Tibial nerve (tissue), 4 donors: ENCODE measurements around the gene TBX20. TPM values are rescaled to one million over a fixed set of nuclear protein-coding genes. Genes with fewer than 3 reads are reported as not detected.
"Not testable (repeated sequence)": the region's sequence is repeated elsewhere in the genome, so short reads cannot be mapped to it uniquely, and the experiment has no call there.

Source experiments
- DNase-seq, 2 donors: peaks; one replicate each; pipeline ENCODE4 v3.0.0-alpha.2; 2019; ENCODE audit warnings: low spot score in 2 of 2
- H3K27ac ChIP-seq, 4 donors: fragments of 200-600 bp; sonication (generic) in 3 of 4; one replicate each; pipeline ENCODE4 v1.5.1; 2017 to 2019; ENCODE audit warnings: mild to moderate bottlenecking in 1 of 4
- H3K27me3 ChIP-seq, 2 donors: fragments of 200-600 bp; sonication (generic) in 1 of 2; one replicate each; pipeline versions ENCODE4 v1.5.1 to v1.6.0; 2017 to 2019
- H3K36me3 ChIP-seq, 3 donors: fragments of 200-600 bp; sonication (generic); one replicate each; pipeline ENCODE4 v1.5.1; 2018 to 2019
- H3K4me1 ChIP-seq, 4 donors: fragments of 200-600 bp; sonication (generic) in 3 of 4; one replicate each; pipeline ENCODE4 v1.5.1; 2017 to 2019
- H3K4me3 ChIP-seq, 4 donors: fragments of 200-600 bp; sonication (generic) in 3 of 4; one replicate each; pipeline ENCODE4 v1.5.1; 2017 to 2019; ENCODE audit warnings: mild to moderate bottlenecking in 1 of 4, moderate library complexity in 1 of 4
- H3K9me3 ChIP-seq, 4 donors: fragments of 200-600 bp; sonication (generic) in 3 of 4; one replicate each; pipeline ENCODE4 v1.5.1; 2017 to 2019
- WGBS, 2 donors: methylation state at CpG; one replicate each; pipeline ENCODE4 v1.1.5; 2018; 5-methylcytosine and 5-hydroxymethylcytosine counted together
- total RNA-seq, 4 donors: library from RNA; depleted of rRNA; stranded (reverse); fragments of >200 nt; gene quantifications; one replicate each; pipeline ENCODE4 v1.1.0, GENCODE V29; 2016

Gene TBX20
- total RNA-seq, 4 donors from 2014 or later = 0.42 TPM; not detected in 3

GRCh38 chr7:35167658-35168057 lies 86.2 kb downstream of the TBX20 start:
- not testable (repeated sequence) for H3K9me3 ChIP-seq, H3K4me1 ChIP-seq

GRCh38 chr7:35167158-35167557 lies 86.7 kb downstream of the TBX20 start:
- H3K9me3 ChIP-seq, H3K36me3 ChIP-seq, H3K27me3 ChIP-seq, H3K27ac ChIP-seq, H3K4me3 ChIP-seq, H3K4me1 ChIP-seq, DNase-seq: not testable (repeated sequence)
- WGBS, 2 donors = 93 to 100% methylated on average over 1 of the region's 1 CpG

More at GRCh38 chr7:35167658-35168057, 86.2 kb downstream of the TBX20 start:
- H3K36me3 ChIP-seq, DNase-seq, H3K27me3 ChIP-seq, H3K27ac ChIP-seq, H3K4me3 ChIP-seq: not testable (repeated sequence)

DNA sequence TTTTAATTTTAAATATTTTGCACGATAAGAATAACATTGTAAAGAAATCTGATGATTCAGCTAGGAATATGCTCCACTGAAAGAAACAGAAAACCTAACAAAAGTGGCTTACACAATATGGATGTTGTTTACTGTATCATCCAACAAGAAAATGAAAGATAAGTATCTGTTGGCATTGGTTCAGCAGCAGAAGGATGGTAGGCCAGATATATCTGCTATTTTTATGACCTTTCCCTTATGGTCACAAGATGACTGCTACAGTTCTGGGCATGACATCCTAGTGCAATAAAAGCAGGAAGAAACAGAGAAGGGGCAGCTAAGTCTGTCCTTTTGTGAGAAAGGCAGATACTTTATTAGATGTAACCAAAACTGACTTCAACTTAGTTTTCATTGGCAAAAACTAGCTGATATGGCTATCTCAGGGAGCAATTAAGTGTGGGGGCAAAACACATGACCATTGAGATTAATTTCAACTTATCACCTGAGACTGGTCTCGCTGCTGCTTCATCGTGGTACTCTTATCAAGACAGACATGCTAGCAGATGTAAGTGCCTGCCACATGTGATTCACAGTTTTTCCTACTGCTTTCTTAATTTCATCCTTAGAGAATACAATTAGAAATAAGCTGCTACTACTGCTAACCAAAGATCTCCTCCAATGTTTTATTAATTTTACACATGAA lies 92.7 kb downstream of the TBX20 start:
- WGBS, 2 donors = 55 to 65% methylated on average over 3 of the region's 3 CpGs
- H3K9me3 ChIP-seq, H3K4me1 ChIP-seq, H3K4me3 ChIP-seq, H3K27ac ChIP-seq, H3K27me3 ChIP-seq, H3K36me3 ChIP-seq, DNase-seq: not testable (repeated sequence)

Other genes with a start within 250 kb of the TBX20 start
- gene DPY19L1, start 216.6 kb downstream of the TBX20 start, total RNA-seq = 10 to 100 TPM; 11.1 to 14.0 (median 12.7) TPM